ES-I3 (cell line): ENCODE measurements around the gene DPH7.
A peak's percentile ranks its signal among the peaks of the same experiment; 100 is the strongest.
"Not testable (repeated sequence)": the region's sequence is repeated elsewhere in the genome, so short reads cannot be mapped to it uniquely, and the experiment has no call there.

Experiments
- H3K36me3 ChIP-seq: 2 replicates; pipeline ENCODE4 v1.6.1; 2013; ENCODE audit warnings: mild to moderate bottlenecking, low read length, control low read depth, moderate library complexity; ENCODE audit not compliant: insufficient read depth
- H3K4me1 ChIP-seq: 2 replicates; pipeline ENCODE4 v1.6.1; 2013; ENCODE audit warnings: mild to moderate bottlenecking, control low read depth, low read length; ENCODE audit not compliant: insufficient read depth
- H3K9ac ChIP-seq: 2 replicates; pipeline ENCODE4 v1.6.1; 2013; ENCODE audit warnings: low read depth, mild to moderate bottlenecking, low read length, moderate library complexity
- H3K9me3 ChIP-seq: 2 replicates; pipeline ENCODE4 v1.6.1; 2013; ENCODE audit warnings: mild to moderate bottlenecking, low read length, moderate library complexity; ENCODE audit not compliant: control insufficient read depth, insufficient read depth

The DPH7 gene

DNA sequence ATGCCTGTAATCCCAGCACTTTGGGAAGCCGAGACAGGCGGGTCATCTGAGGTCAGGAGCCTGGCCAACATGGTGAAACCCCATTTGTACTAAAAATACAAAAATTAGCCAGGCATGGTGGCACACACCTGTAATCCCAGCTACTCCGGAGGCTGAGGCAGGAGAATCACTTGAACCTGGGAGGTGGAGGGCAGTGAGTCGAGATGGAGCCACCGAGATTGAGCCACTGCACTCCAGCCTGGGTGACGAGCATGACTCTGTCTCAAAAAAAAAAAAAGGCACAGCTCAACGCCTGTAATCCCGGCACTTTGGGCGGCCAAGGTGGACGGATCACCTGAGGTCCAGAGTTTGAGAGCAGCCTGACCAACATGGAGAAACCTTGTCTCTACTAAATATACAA, 25.1 kb downstream of the DPH7 start:
- H3K9ac ChIP-seq, H3K4me1 ChIP-seq, H3K9me3 ChIP-seq: not testable (repeated sequence)
- H3K36me3 ChIP-seq, result peaks cover 17% of the 10 kb centered on the region

DNA sequence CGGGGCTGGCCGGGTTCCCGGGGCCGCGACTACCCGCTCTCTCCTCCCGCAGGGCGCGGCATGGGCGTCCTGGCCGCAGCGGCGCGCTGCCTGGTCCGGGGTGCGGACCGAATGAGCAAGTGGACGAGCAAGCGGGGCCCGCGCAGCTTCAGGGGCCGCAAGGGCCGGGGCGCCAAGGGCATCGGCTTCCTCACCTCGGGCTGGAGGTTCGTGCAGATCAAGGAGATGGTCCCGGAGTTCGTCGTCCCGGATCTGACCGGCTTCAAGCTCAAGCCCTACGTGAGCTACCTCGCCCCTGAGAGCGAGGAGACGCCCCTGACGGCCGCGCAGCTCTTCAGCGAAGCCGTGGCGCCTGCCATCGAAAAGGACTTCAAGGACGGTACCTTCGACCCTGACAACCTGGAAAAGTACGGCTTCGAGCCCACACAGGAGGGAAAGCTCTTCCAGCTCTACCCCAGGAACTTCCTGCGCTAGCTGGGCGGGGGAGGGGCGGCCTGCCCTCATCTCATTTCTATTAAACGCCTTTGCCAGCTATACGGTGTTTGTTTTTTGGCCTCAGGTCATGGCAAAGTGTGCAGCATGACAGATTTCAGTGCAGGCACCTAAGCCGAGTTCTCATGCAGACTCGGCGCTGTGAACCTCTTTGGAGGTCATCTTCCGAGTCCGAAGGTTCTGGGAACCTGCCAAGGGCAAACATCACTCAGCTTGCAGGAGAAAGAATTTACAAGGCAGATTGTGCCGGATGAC, 26.5 kb downstream of the DPH7 start:
- Histone ChIP-seq H3K4me1 (no peaks in the 10 kb centered on the region), H3K36me3 (peaks cover 15% of the 10 kb centered on the region), H3K9ac (peak overlapping the region; percentile 88), H3K9me3 (no peaks in the 10 kb centered on the region)

DNA sequence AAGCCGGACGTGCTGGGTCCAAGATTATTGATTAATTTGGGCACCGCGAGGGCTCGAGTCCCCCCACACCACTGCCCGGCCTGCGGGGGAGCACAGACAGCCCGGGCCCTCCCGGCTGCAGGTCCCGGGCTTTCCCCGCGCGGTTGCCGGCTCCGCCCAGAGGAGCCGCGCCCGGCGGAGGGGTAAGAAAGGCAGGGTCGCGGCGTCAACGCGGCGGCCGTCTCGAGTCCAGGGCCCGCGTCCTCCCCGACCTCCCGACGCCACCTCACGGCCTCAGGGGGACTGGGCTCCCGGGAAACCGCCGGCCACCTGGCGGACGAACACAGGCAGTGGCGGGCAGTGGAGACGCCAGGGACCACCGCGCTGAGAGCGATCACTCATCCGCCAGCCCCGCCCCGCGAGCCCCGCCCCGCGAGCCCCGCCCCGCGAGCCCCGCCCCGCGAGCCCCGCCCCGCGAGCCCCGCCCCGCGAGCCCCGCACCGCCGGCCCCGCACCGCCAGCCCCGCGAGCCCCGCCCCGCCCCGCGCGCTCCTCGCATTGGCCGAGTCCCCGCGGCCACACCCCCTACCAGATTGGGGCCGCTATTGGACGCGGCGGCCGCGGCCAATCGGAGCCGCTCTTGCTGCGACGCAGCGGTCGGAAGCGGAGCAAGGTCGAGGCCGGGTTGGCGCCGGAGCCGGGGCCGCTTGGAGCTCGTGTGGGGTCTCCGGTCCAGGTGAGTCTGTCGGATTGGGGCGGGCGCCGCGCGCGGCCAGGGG, 27.3 kb downstream of the DPH7 start, which contains the start of gene MRPL41:
Gene MRPL41 (plus strand): TSS at position 616 of the 758 bp plus-strand sequence. CDS start 203 bp downstream, outside the sequence.
- Histone ChIP-seq H3K4me1 (no peaks in the 10 kb centered on the region), H3K9me3 (no peaks in the 10 kb centered on the region), H3K9ac (peak within 1 kb of the TSS; percentile 88), H3K36me3 (peaks cover 11% of the 10 kb centered on the region; the same call in 1 of the 2 replicates)

DNA sequence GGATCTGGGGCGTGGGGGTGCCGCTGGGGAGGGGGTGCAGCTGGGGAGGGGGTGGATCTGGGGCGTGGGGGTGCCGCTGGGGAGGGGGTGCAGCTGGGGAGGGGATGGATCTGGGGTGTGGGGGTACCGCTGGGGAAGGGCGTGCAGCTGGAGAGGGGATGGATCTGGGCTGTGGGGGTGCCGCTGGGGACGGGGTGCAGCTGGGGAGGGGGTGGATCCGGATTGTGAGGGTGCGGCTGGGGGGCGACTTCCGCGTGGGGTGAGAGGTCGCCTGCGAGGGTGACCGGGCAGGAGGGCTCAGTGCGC, 27.8 kb downstream of the DPH7 start:
- H3K9ac ChIP-seq, result peak overlapping the region; percentile 67
- H3K36me3 ChIP-seq, result peaks cover 11% of the 10 kb centered on the region; the same call in 1 of the 2 replicates
- not testable (repeated sequence) for H3K4me1 ChIP-seq, H3K9me3 ChIP-seq

DNA sequence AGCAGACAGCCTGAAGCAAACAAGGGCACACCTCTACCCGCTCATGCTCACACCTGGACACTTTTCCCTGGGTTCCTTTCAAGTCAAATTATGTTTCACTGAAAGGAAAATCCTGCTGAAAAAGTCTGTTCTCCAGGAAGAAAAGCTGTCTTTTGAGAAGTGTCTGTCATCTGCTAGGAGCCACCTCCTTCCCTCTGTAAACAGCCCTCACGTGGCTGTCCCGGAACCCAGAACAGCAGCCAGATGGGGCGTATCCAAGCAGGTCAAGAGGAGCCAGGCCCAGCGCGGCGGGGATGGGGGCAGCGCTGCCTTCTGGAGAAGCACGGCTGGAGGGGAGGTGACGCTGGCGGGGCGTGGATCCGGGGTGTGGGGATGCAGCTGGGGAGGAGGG, 28.5 kb downstream of the DPH7 start, which contains the start of gene PNPLA7:
Gene PNPLA7 (minus strand): TSS at position 172 of the 391 bp plus-strand sequence. CDS start 205 bp downstream, outside the sequence.
- H3K9me3 ChIP-seq, result no peaks in the 10 kb centered on the region
- H3K9ac ChIP-seq, result peak within 1 kb of the TSS; percentile 67

DNA sequence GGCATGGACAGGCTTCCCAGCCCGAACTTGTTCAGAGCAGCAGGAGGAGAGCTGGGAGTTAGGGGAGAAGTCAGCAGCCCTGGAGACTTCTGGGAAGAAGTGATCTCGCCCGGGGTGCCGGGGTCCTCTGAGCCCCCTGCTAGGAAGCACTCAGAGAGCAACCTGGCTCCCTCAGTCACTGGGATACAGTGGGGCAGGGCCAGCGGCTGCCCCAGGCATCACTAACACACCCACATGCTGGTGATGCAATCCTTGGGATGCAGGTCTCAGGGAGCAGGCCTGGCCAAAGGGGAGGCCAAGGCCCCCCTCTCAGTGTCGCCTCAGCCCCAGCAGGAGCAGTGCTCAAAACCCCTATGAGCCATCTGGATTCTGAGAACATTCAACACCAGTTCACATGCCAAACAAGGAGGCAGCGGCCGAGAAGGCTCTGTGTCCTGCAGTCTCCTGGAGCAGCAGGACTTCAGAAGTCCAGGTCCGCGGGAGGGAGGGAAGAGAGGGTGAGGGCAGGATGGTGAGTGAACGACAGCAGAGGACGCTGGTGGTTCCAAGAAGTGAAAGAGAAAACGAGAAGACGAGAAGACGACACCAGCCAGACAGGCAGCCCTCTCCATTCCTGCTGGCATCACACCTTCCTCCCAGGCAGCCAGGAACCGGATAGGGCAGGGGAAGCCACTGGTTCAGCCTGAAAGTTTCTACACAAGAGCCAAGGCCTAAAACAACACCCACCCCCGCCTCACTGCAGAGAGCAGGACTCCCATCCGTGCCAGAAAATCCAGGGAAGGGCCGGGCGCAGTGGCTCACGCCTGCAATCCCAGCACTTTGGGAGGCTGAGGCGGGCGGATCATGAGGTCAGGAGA, 30.8 kb downstream of the DPH7 start:
- Histone ChIP-seq H3K9me3 (no peaks in the 10 kb centered on the region), H3K36me3 (no peaks in the 10 kb centered on the region), H3K9ac (no peak overlapping the region), H3K4me1 (peaks cover 2% of the 10 kb centered on the region; the same call in 1 of the 2 replicates)

More for the DNA sequence above, 28.5 kb downstream of the DPH7 start, which contains the start of gene PNPLA7:
- H3K4me1 ChIP-seq, result no peaks in the 10 kb centered on the region
- 0 out of 2 replicates have a peak, but pooled peaks cover 5% of the 10 kb centered on the region for H3K36me3 ChIP-seq

DNA sequence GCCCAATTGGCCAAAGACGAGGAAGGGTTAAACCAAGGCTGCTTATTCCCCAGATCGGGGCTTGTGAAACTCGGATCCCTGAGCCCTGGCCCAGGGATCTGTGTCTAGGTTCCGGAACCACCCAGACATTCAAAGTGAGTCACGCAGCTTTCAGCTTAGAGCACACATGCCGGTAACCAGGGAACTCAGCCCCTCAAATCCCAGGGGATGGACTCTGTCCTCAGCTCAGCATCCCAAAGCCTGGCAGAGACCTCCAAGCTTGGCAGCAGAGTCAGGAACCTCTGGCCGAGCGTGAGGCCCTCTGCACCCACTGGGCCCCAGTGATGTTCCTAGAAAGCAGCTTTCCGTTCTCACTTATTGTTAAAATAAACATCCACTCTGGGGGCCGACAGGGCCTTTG, 33.6 kb downstream of the DPH7 start:
- Histone ChIP-seq H3K36me3 (no peaks in the 10 kb centered on the region), H3K4me1 (peaks cover 2% of the 10 kb centered on the region; the same call in 1 of the 2 replicates), H3K9me3 (no peaks in the 10 kb centered on the region), H3K9ac (no peak overlapping the region)

DNA sequence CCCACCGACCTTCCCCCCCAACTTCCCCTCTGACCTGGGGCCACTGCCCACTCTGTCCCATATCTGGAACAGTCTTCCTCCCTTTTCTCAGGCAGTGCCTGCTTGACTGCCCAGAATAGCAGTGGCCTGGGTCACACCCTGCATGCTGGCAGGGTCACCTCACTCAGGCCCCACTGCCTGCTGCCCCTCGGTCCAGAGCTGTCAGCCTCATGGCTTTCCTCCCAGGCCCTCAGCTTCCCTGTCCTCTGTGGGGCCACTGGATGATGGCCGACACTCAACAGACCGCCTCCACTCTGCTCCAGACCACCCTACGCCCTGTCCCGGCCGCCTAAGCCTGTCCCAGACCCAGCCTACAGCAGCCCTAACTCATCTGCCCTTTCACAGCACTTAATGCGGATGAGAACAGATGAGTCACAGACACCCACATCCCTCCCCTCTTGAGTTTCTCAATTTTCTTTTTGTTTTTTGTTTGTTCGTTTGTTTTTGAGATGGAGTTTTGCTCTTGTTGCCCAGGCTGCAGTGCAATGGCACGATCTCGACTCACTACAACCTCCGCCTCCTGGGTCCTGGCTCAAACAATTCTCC, 34.5 kb downstream of the DPH7 start:
- Histone ChIP-seq H3K9ac (no peak overlapping the region), H3K36me3 (no peaks in the 10 kb centered on the region), H3K4me1 (peaks cover 2% of the 10 kb centered on the region; the same call in 1 of the 2 replicates), H3K9me3 (no peaks in the 10 kb centered on the region)

DNA sequence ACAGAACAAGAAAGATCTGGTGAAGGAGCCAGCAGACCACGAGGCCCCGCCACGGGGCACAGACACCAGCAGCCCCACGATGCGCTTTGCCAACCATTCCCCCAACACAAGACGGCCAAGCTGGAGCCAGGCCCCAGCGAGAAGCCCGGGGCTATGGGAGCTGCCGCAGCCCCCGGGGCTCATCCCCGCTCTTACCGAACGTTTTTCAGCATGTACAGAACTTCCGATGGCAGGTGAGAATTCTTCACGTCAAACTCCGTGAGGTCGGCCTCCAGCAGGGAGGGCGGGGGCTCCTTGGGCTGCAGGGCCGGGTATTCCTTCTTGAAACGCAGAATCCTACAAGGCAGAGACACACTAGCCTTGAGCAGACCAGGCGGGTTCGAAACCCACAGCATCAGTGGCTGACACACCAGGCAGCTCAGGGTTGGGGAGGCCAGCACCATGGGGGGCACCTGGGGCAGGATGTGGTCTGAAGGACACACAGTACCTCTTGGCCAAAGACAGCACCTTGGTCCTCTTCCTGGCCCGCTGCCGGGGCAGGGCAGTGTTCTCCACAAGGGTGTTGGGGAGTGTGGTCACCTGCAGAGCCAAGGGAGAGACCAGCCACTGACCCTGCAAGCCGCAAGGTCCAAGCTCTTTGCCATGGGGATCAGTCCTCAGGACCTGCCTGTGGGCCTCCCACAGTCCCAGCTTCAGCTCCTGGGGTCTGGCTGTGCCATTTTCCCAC, 35.3 kb downstream of the DPH7 start:
- H3K36me3 ChIP-seq, result no peaks in the 10 kb centered on the region
- H3K4me1 ChIP-seq, result peaks cover 2% of the 10 kb centered on the region; the same call in 1 of the 2 replicates
- H3K9me3 ChIP-seq, result no peaks in the 10 kb centered on the region
- H3K9ac ChIP-seq, result no peak overlapping the region

DNA sequence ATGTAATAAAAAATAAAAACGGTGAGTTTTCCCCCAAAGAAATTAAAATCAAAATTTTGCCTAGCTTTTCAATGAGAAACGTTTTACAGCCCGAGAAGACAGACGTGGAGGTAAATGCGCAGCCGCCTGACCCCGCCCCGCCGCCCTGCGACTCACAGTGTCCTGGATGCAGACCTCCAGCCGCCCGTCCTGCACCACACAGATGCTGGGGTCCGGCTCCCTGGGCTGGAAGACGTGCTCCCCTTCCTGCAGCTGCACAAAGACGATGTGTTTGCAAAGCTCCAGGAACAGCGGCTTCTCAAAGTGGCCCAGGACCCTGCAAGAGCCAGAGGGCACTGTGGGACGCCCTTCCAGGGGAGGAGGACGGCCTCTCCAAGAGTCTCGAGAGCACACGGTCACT, 36.2 kb downstream of the DPH7 start:
- no peaks in the 10 kb centered on the region for H3K36me3 ChIP-seq
- no peaks in the 10 kb centered on the region for H3K9me3 ChIP-seq
- H3K9ac ChIP-seq, result no peak overlapping the region
- peaks cover 2% of the 10 kb centered on the region; the same call in 1 of the 2 replicates for H3K4me1 ChIP-seq

DNA sequence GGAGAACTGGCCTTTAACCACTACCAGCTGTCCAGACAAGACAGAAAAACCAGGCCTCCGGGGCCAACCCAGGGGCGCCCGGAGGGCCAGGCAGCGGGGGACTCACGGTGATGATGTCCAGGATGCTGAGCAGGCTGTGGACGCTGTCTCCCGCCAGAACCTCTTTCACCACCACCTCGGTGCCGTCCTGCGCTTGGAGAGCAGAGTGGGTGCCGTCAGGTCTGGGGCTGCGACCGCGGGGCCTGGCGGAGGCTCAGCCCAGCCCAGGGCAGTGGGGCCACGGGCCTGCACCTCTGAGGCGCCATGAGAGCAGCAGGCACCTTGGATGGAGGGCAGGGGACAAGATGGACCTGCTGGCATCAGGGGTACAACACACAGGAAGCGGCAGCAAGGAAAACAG, 38.2 kb downstream of the DPH7 start:
- Histone ChIP-seq H3K4me1 (peaks cover 2% of the 10 kb centered on the region; the same call in 1 of the 2 replicates), H3K9ac (no peak overlapping the region), H3K9me3 (no peaks in the 10 kb centered on the region), H3K36me3 (no peaks in the 10 kb centered on the region)

DNA sequence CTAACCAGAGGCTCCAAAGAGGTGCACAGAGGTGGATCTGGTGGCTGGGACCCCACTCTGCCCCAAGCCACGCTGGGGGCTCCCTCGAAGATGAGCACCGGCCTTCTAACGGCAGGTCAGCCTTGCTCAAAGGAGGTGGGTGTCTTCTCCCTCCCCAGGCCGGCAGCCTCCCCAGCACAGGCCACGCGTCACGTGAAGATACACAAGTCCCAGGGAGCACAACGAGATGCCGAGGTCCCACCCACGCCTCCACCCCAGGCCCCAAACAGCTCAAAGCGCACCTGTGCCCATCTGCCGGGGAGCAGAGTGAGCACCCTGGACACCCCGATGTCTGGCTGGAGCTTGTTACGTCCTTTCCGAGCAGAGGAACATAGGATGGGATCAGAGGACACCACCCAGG, 40.7 kb downstream of the DPH7 start:
- no peak overlapping the region for H3K9ac ChIP-seq
- H3K9me3 ChIP-seq, result no peaks in the 10 kb centered on the region
- no peaks in the 10 kb centered on the region for H3K36me3 ChIP-seq
- no peaks in the 10 kb centered on the region for H3K4me1 ChIP-seq

DNA sequence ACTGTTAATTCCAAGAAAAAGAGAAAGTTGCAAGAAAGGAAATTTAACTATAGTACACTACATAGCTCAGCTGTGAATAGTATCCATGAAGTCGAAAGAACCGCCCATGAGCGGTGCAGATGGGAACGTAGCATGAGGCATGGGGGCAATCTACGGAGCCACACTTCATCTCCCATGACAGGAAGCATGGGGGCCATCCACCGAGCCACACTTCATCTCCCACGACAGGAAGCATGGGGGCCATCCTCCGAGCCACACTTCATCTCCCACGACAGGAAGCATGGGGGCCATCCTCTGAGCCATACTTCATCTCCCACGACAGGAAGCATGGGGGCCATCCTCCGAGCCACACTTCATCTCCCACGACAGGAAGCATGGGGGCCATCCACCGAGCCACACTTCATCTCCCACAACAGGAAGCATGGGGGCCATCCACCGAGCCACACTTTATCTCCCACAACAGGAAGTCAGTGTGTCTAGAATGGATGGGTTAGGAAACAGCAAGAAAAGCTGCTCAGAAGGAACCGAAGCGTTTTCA, 42.1 kb downstream of the DPH7 start:
- not testable (repeated sequence) for H3K9ac ChIP-seq, H3K36me3 ChIP-seq, H3K9me3 ChIP-seq, H3K4me1 ChIP-seq
